IMR-90 (cell line): ENCODE results near the gene GPR173. TPM values are rescaled to one million over a fixed set of nuclear protein-coding genes. Genes with fewer than 3 reads are reported as not detected.

ENCODE experiments used
- ATAC-seq: fragments of 200-7000 bp; cut with Tn5 transposase; 2 replicates; pipeline ENCODE4 v1.9.1; 2020; ENCODE audit warnings: low read depth, mild to moderate bottlenecking, moderate library complexity
- BruUV-seq: library from RNA; stranded (reverse); fragments of 400-500 nt; replicated peaks from 2 replicates; lab custom pipeline; 2021; lab: Mats Ljungman, UMichigan
- CTCF ChIA-PET: fragments of 300-600 bp; formaldehyde crosslinking; extraction: SDS; loops from one replicate; lab custom pipeline; 2021; ENCODE audit warnings: antibody characterized with exemption; lab: Yijun Ruan, JAX
- POLR2A ChIA-PET: fragments of 300-600 bp; sonication (Branson Sonifier 250); formaldehyde crosslinking; loops from one replicate; lab custom pipeline; 2022; ENCODE audit warnings: antibody characterized with exemption; ENCODE audit not compliant: unreplicated experiment; lab: Charles Lee
- DNase-seq: peaks from one replicate; pipeline ENCODE4 v3.0.0; 2013
- H2AFZ ChIP-seq: replicated peaks from 2 replicates; pipeline ENCODE3; 2013; ENCODE audit warnings: low read length, mild to moderate bottlenecking; ENCODE audit not compliant: poor library complexity
- H2AK5ac ChIP-seq: 2 replicates; pipeline ENCODE4 v1.6.1; 2013; ENCODE audit warnings: low read depth, low read length, inconsistent platforms
- H2AK9ac ChIP-seq: replicated peaks from 2 replicates; pipeline ENCODE3; 2013; ENCODE audit warnings: mild to moderate bottlenecking, low read depth, low read length, moderate library complexity; ENCODE audit not compliant: poor library complexity
- H2BK120ac ChIP-seq: 2 replicates; pipeline ENCODE4 v1.6.1; 2013; ENCODE audit warnings: low read depth, low read length, inconsistent platforms
- H2BK15ac ChIP-seq: 3 replicates; pipeline ENCODE4 v1.6.1; 2013; ENCODE audit warnings: low read depth, low read length, inconsistent platforms
- H2BK20ac ChIP-seq: 2 replicates; pipeline ENCODE4 v1.6.1; 2013; ENCODE audit warnings: low read depth, mild to moderate bottlenecking, inconsistent platforms, low read length, moderate library complexity
- H2BK5ac ChIP-seq: 2 replicates; pipeline ENCODE4 v1.6.1; 2013; ENCODE audit warnings: mild to moderate bottlenecking, low read depth, low read length, inconsistent platforms; ENCODE audit not compliant: poor library complexity, severe bottlenecking
- H3K14ac ChIP-seq: replicated peaks from 2 replicates; pipeline ENCODE4 v1.6.1; 2013; ENCODE audit warnings: low read depth, low read length, inconsistent platforms
- H3K18ac ChIP-seq: 2 replicates; pipeline ENCODE4 v1.6.1; 2013; ENCODE audit warnings: low read depth, low read length, control low read depth
- H3K23ac ChIP-seq: 2 replicates; pipeline ENCODE4 v1.6.1; 2013; ENCODE audit warnings: low read depth, low read length, inconsistent platforms
- H3K27ac ChIP-seq: 2 replicates; pipeline ENCODE4 v1.5.1; 2013; ENCODE audit warnings: mild to moderate bottlenecking, control low read depth, low read length; ENCODE audit not compliant: insufficient read depth
- H3K27me3 ChIP-seq: 2 replicates; pipeline ENCODE4 v1.6.1; 2013; ENCODE audit warnings: low read length; ENCODE audit not compliant: control insufficient read depth, insufficient read depth
- H3K36me3 ChIP-seq: 2 replicates; pipeline ENCODE4 v1.6.1; 2013; ENCODE audit warnings: low read length, mixed read lengths; ENCODE audit not compliant: control insufficient read depth, insufficient read depth
- H3K4ac ChIP-seq: 2 replicates; pipeline ENCODE4 v1.6.1; 2013; ENCODE audit warnings: low read depth, low read length, inconsistent platforms
- H3K4me1 ChIP-seq: 2 replicates; pipeline ENCODE4 v1.6.1; 2013; ENCODE audit warnings: low read length, mixed read lengths; ENCODE audit not compliant: control insufficient read depth, insufficient read depth
- H3K4me2 ChIP-seq: 2 replicates; pipeline ENCODE4 v1.6.1; 2013; ENCODE audit warnings: low read depth, mild to moderate bottlenecking, control low read depth, low read length, moderate library complexity
- H3K4me3 ChIP-seq: 2 replicates; pipeline ENCODE4 v1.5.1; 2013; ENCODE audit warnings: low read depth, mild to moderate bottlenecking, control low read depth, low read length, moderate library complexity; ENCODE audit not compliant: insufficient read depth
- H3K56ac ChIP-seq: 2 replicates; pipeline ENCODE4 v1.6.1; 2013; ENCODE audit warnings: low read length, inconsistent platforms; ENCODE audit not compliant: insufficient read depth; ENCODE audit errors: extremely low read depth
- H3K79me1 ChIP-seq, 2 experiments: 2 replicates each; pipeline ENCODE4 v1.6.1; 2013; ENCODE audit warnings: low read length in 2 of 2, inconsistent platforms in 1 of 2, low read depth in 1 of 2
- H3K9ac ChIP-seq: 2 replicates; pipeline ENCODE4 v1.6.1; 2013; ENCODE audit warnings: low read depth, low read length, control low read depth
- H3K9me1 ChIP-seq: 2 replicates; pipeline ENCODE4 v1.6.1; 2013; ENCODE audit warnings: low read length, inconsistent platforms; ENCODE audit not compliant: insufficient read depth
- H3K9me3 ChIP-seq: 2 replicates; pipeline ENCODE4 v1.6.1; 2013; ENCODE audit warnings: low read length; ENCODE audit not compliant: control insufficient read depth, insufficient read depth
- H4K20me1 ChIP-seq: 2 replicates; pipeline ENCODE4 v1.6.1; 2013; ENCODE audit warnings: low read length, inconsistent platforms; ENCODE audit not compliant: insufficient read depth
- H4K5ac ChIP-seq: 2 replicates; pipeline ENCODE4 v1.6.1; 2013; ENCODE audit warnings: mild to moderate bottlenecking, low read depth, low read length, control low read depth
- H4K8ac ChIP-seq, 2 experiments: 2 replicates each; pipeline ENCODE4 v1.6.1; 2013; ENCODE audit warnings: low read depth in 2 of 2, low read length in 2 of 2, control low read depth in 1 of 2, inconsistent platforms in 1 of 2
- H4K91ac ChIP-seq: 2 replicates; pipeline ENCODE4 v1.6.1; 2013; ENCODE audit warnings: low read depth, low read length, inconsistent platforms; ENCODE audit not compliant: insufficient read depth
- FOS ChIP-seq: fragments of 150-350 bp; IDR thresholded peaks from 2 replicates; pipeline ENCODE4 v1.6.1; 2016; ENCODE audit warnings: low read depth, low read length
- MAZ ChIP-seq: IDR thresholded peaks from 2 replicates; pipeline ENCODE4 v1.6.1; 2012; ENCODE audit warnings: low read depth, mild to moderate bottlenecking, low read length, improper control_type of control experiment, moderate library complexity, borderline replicate concordance
- MXI1 ChIP-seq: IDR thresholded peaks from 2 replicates; pipeline ENCODE4 v1.6.1; 2012; ENCODE audit warnings: low read depth, mild to moderate bottlenecking, low read length, moderate library complexity, borderline replicate concordance
- RAD21 ChIP-seq: IDR thresholded peaks from 2 replicates; pipeline ENCODE4 v1.6.1; 2012; ENCODE audit warnings: low read length, improper control_type of control experiment
- WGBS, 2 experiments: methylation state at CpG; one replicate each; pipeline versions ENCODE4 v1.1.5 to v1.1.7; 2013; ENCODE audit warnings: missing lambda C conversion rate in 2 of 2; ENCODE audit not compliant: insufficient read length in 1 of 2; ENCODE audit errors: extremely low coverage in 2 of 2; 5-methylcytosine and 5-hydroxymethylcytosine counted together
- dilution Hi-C: fragments of 300-500 bp; cut with HindIII; formaldehyde crosslinking; loops from one replicate; pipeline ENCODE4 v1.14.3; 2018; ENCODE audit warnings: low sequenced_read_pairs; ENCODE audit not compliant: unreplicated experiment
- in situ Hi-C: fragments of 300-500 bp; cut with MboI; formaldehyde crosslinking; loops from 3 replicates; pipeline ENCODE4 v1.14.3; 2019; ENCODE audit warnings: low sequenced_read_pairs, inconsistent platforms, mixed read lengths
- intact Hi-C: fragments of 100-400 bp; cut with micrococcal nuclease; formaldehyde crosslinking; loops from 2 replicates; pipeline ENCODE4 v1.10.0; 2022
- polyA plus RNA-seq, 3 experiments: library from polyadenylated mRNA; depleted of rRNA; stranded (reverse); fragments of >200 nt; gene quantifications; 2 replicates each; pipeline ENCODE4 v1.2.3, GENCODE V29; 2012; ENCODE audit warnings: low replicate concordance in 1 of 3
- total RNA-seq: library from RNA; depleted of rRNA; stranded (reverse); fragments of >200 nt; gene quantifications from 2 replicates; pipeline ENCODE4 v1.2.3, GENCODE V29; 2012
- TF ChIP-seq, protein P1 (sequence below): conservative IDR thresholded peaks from 2 replicates; pipeline ENCODE4 v1.5.1; 2012; ENCODE audit warnings: mild to moderate bottlenecking, low read depth, low read length, improper control_type of control experiment

GPR173 gene
- total and polyA plus RNA-seq, 2 of the 4 experiments (the other 2 are of a cell fraction): 0.90 to 6.1 TPM

DNA sequence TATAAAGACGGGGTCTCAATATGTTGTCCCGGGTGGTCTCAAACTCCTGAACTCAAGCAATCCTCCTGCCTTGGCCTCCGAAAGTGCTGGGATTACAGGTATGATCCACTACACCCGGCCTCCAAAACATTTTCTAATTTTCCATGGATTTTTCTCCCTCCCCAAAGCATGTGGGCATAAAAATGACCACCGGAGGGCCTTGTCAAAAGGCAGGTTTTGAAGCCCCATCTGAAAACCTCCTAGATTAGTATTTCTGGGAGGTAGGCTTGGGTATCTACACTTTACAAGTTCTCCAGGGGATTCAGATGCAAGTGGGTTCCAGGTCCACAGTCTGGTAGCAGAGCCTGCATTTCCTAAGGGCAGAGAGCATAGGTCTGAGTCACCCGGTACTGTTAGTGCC lies 1.4 kb upstream of the GPR173 start:
- CTCF ChIA-PET: no interaction called here

More for the DNA sequence above, 1.4 kb upstream of the GPR173 start:
- H3K18ac ChIP-seq: no peak overlapping the region
- H3K9ac ChIP-seq: no peak overlapping the region
- no peak overlapping the region for H2BK120ac ChIP-seq
- peaks cover 11% of the 10 kb centered on the region; the same call in 1 of the 2 replicates for H3K4me1 ChIP-seq
- peaks cover 12% of the 10 kb centered on the region for H3K9me1 ChIP-seq
- 90% methylated on average over 2 of the region's 6 CpGs; no CpG with 5 or more reads in 1 of the 2 experiments for WGBS, 2 experiments
- H3K56ac ChIP-seq: no peak overlapping the region
- H3K14ac ChIP-seq: no peak overlapping the region
- peaks cover 13% of the 10 kb centered on the region for H3K27me3 ChIP-seq
- no peak overlapping the region for H2BK5ac ChIP-seq
- no peaks in the 10 kb centered on the region for H3K9me3 ChIP-seq
- dilution Hi-C loops: no loop called here
- no peak overlapping the region for H2AK9ac ChIP-seq
- 0 out of 2 replicates have a peak overlapping the region, but pooled peaks have one; percentile 49 for H4K5ac ChIP-seq
- H4K8ac ChIP-seq: peak overlapping the region; percentile 95 to 97; a peak in 3 of 4 replicates
- no peak overlapping the region for H2AK5ac ChIP-seq
- POLR2A ChIA-PET: no interaction called here
- H3K23ac ChIP-seq: no peak overlapping the region
- no peak overlapping the region for H4K91ac ChIP-seq
- H4K20me1 ChIP-seq: peaks cover 22% of the 10 kb centered on the region
- no peak overlapping the region for H3K4me3 ChIP-seq
- DNase-seq (peak; percentile 15), ATAC-seq (no peak)
- no peak overlapping the region for H2BK20ac ChIP-seq
- H3K79me1 ChIP-seq: peaks cover 0 to 31% of the 10 kb centered on the region in 2 experiments
- H3K4ac ChIP-seq: no peak overlapping the region; the same call in 1 of the 2 replicates
- BruUV-seq: no TSS peak
- no peaks in the 10 kb centered on the region for H3K36me3 ChIP-seq
- H3K27ac ChIP-seq: no peak overlapping the region
- TF ChIP-seq FOS (no peak), MXI1 (no peak), MAZ (no peak), RAD21 (no peak; the same call in 1 of the 2 replicates)
- TF ChIP-seq, protein P1, sequence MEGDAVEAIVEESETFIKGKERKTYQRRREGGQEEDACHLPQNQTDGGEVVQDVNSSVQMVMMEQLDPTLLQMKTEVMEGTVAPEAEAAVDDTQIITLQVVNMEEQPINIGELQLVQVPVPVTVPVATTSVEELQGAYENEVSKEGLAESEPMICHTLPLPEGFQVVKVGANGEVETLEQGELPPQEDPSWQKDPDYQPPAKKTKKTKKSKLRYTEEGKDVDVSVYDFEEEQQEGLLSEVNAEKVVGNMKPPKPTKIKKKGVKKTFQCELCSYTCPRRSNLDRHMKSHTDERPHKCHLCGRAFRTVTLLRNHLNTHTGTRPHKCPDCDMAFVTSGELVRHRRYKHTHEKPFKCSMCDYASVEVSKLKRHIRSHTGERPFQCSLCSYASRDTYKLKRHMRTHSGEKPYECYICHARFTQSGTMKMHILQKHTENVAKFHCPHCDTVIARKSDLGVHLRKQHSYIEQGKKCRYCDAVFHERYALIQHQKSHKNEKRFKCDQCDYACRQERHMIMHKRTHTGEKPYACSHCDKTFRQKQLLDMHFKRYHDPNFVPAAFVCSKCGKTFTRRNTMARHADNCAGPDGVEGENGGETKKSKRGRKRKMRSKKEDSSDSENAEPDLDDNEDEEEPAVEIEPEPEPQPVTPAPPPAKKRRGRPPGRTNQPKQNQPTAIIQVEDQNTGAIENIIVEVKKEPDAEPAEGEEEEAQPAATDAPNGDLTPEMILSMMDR: peak; percentile 45
- H2AFZ ChIP-seq: no peak overlapping the region
- in situ Hi-C loops: no loop called here
- H2BK15ac ChIP-seq: no peak overlapping the region
- intact Hi-C loops: no loop called here
- H3K4me2 ChIP-seq: no peak overlapping the region
